ENCODE data around the gene UFD1. TPM values are rescaled to one million over a fixed set of nuclear protein-coding genes. Genes with fewer than 3 reads are reported as not detected.
A peak's percentile ranks its signal among the peaks of the same experiment; 100 is the strongest.

Gene UFD1
- total and polyA plus RNA-seq, 9 of the 15 experiments (the other 6 are each of a cell fraction or from before 2014, with no cell fraction given), result 238 to 645 (median 363) TPM

GRCh38 chr22:19466848-19467752 lies 11.9 kb downstream of the UFD1 start (continued):
- TF ChIP-seq MAX (CRISPR knock-in tag; IDR thresholded peaks at IDR 0.05) (peak; percentile 38), BCLAF1 (IDR thresholded peaks at IDR 0.05; ENCODE audit: borderline replicate concordance in 1 of 2, control insufficient read depth in 1 of 2, low read depth in 2 of 2, low read length in 1 of 2) (0 out of 4 replicates have a peak, but pooled peaks of 1 of the 2 experiments have one; percentile 23), POLR2AphosphoS5 (IDR thresholded peaks at IDR 0.05; ENCODE audit: control insufficient read depth, insufficient read depth, low read depth, low read length) (0 out of 2 replicates have a peak, but pooled peaks have one; percentile 23), TEAD4 (IDR thresholded peaks at IDR 0.05; ENCODE audit: low read length) (no peak), TEAD4 (CRISPR knock-in tag; IDR thresholded peaks at IDR 0.05; ENCODE audit: borderline replicate concordance) (0 out of 2 replicates have a peak, but pooled peaks have one; percentile 49), ARID4B (CRISPR knock-in tag; IDR thresholded peaks at IDR 0.05) (peak; percentile 73; the same call in 1 of the 2 replicates), TGIF2 (CRISPR knock-in tag; IDR thresholded peaks at IDR 0.05) (no peak), TEAD1 (CRISPR knock-in tag; IDR thresholded peaks at IDR 0.05) (0 out of 4 replicates have a peak, but pooled peaks of 1 of the 2 experiments have one; percentile 70), ZFP36 (IDR thresholded peaks at IDR 0.05; ENCODE audit: low read depth, low read length, partially characterized antibody) (peak; percentile 67), ZBTB11 (CRISPR knock-in tag; IDR thresholded peaks at IDR 0.05) (0 out of 6 replicates have a peak, but pooled peaks of 1 of the 3 experiments have one; percentile 5), BCOR (IDR thresholded peaks at IDR 0.05) (0 out of 2 replicates have a peak, but pooled peaks have one; percentile 21), ZKSCAN1 (IDR thresholded peaks at IDR 0.05; ENCODE audit: low read depth, low read length) (peak; percentile 82), ZFP1 (CRISPR knock-in tag; IDR thresholded peaks at IDR 0.05) (no peak)
